Neutrophil (primary cell): ENCODE data around the gene NOXO1.
A peak's percentile ranks its signal among the peaks of the same experiment; 100 is the strongest.

ENCODE experiments used
- H3K27ac ChIP-seq: fragments of 200-600 bp; sonication (generic); 2 replicates; pipeline ENCODE4 v1.5.1; 2016; ENCODE audit warnings: mild to moderate bottlenecking, moderate library complexity
- H3K27me3 ChIP-seq: fragments of 200-600 bp; sonication (generic); 2 replicates; pipeline ENCODE4 v1.6.0; 2016; ENCODE audit warnings: mild to moderate bottlenecking
- H3K36me3 ChIP-seq: fragments of 200-600 bp; sonication (generic); 2 replicates; pipeline ENCODE4 v1.5.1; 2017
- H3K4me1 ChIP-seq, 2 experiments: fragments of 200-600 bp in 1 of 2; sonication (generic) in 1 of 2; 1 replicate in 1 of 2; 2 replicates in 1 of 2; pipeline versions ENCODE4 v1.5.1 to v1.6.1; 2013 to 2016; ENCODE audit warnings: low read depth in 1 of 2, low read length in 1 of 2, mild to moderate bottlenecking in 1 of 2, moderate library complexity in 1 of 2; ENCODE audit not compliant: control insufficient read depth in 1 of 2, insufficient read depth in 1 of 2
- H3K4me3 ChIP-seq, 2 experiments: fragments of 200-600 bp in 1 of 2; sonication (generic) in 1 of 2; 1 replicate in 1 of 2; 2 replicates in 1 of 2; pipeline ENCODE4 v1.5.1; 2013 to 2016; ENCODE audit warnings: low read depth in 1 of 2, low read length in 1 of 2, mild to moderate bottlenecking in 1 of 2, moderate library complexity in 1 of 2
- H3K9me3 ChIP-seq: fragments of 200-600 bp; sonication (generic); 2 replicates; pipeline ENCODE4 v1.5.1; 2016
- TF ChIP-seq, protein P1 (sequence below): fragments of 200-600 bp; sonication (generic); IDR thresholded peaks from 2 replicates; pipeline ENCODE4 v1.5.1; 2016; ENCODE audit warnings: antibody characterized with exemption

NOXO1 gene

GRCh38 chr16:1936945-1937479 lies 44.3 kb downstream of the NOXO1 start:
- Histone ChIP-seq H3K36me3 (peaks cover 72% of the 10 kb centered on the region), H3K9me3 (no peaks in the 10 kb centered on the region), H3K27ac (peak overlapping the region; percentile 99), H3K27me3 (no peaks in the 10 kb centered on the region), H3K4me3 (peak overlapping the region; percentile 75 to 96), H3K4me1 (peaks cover 96 to 98% of the 10 kb centered on the region in 2 experiments)
- TF ChIP-seq, protein P1, sequence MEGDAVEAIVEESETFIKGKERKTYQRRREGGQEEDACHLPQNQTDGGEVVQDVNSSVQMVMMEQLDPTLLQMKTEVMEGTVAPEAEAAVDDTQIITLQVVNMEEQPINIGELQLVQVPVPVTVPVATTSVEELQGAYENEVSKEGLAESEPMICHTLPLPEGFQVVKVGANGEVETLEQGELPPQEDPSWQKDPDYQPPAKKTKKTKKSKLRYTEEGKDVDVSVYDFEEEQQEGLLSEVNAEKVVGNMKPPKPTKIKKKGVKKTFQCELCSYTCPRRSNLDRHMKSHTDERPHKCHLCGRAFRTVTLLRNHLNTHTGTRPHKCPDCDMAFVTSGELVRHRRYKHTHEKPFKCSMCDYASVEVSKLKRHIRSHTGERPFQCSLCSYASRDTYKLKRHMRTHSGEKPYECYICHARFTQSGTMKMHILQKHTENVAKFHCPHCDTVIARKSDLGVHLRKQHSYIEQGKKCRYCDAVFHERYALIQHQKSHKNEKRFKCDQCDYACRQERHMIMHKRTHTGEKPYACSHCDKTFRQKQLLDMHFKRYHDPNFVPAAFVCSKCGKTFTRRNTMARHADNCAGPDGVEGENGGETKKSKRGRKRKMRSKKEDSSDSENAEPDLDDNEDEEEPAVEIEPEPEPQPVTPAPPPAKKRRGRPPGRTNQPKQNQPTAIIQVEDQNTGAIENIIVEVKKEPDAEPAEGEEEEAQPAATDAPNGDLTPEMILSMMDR = no peak

GRCh38 chr16:1933097-1933661 lies 48.1 kb downstream of the NOXO1 start:
- H3K4me3 ChIP-seq = no peak overlapping the region
- TF ChIP-seq, protein P1 = no peak
- H3K27me3 ChIP-seq = no peaks in the 10 kb centered on the region
- peaks cover 85 to 92% of the 10 kb centered on the region in 2 experiments for H3K4me1 ChIP-seq
- no peaks in the 10 kb centered on the region for H3K9me3 ChIP-seq
- peaks cover 36% of the 10 kb centered on the region for H3K36me3 ChIP-seq
- H3K27ac ChIP-seq = peak overlapping the region; percentile 93

GRCh38 chr16:1932050-1933028 lies 48.9 kb downstream of the NOXO1 start:
- H3K4me3 ChIP-seq = no peak overlapping the region
- H3K9me3 ChIP-seq = no peaks in the 10 kb centered on the region
- H3K36me3 ChIP-seq = peaks cover 28% of the 10 kb centered on the region
- H3K4me1 ChIP-seq = peaks cover 77 to 83% of the 10 kb centered on the region in 2 experiments
- H3K27me3 ChIP-seq = no peaks in the 10 kb centered on the region
- TF ChIP-seq, protein P1 = no peak
- peak overlapping the region; percentile 93 for H3K27ac ChIP-seq

GRCh38 chr16:1930338-1930720 lies 50.9 kb downstream of the NOXO1 start:
- H3K27ac ChIP-seq = peak overlapping the region; percentile 93
- TF ChIP-seq, protein P1 = no peak
- peaks cover 9% of the 10 kb centered on the region for H3K36me3 ChIP-seq
- H3K9me3 ChIP-seq = no peaks in the 10 kb centered on the region
- no peaks in the 10 kb centered on the region for H3K27me3 ChIP-seq
- peak overlapping the region; percentile 65 to 89 for H3K4me3 ChIP-seq
- H3K4me1 ChIP-seq = peaks cover 58 to 63% of the 10 kb centered on the region in 2 experiments

- Histone ChIP-seq H3K4me1 (peaks cover 52 to 58% of the 10 kb centered on the region in 2 experiments), H3K4me3 (peak overlapping the region; percentile 65 to 89), H3K27me3 (peaks cover 3% of the 10 kb centered on the region), H3K27ac (peak overlapping the region; percentile 93), H3K36me3 (peaks cover 3% of the 10 kb centered on the region), H3K9me3 (no peaks in the 10 kb centered on the region)
- TF ChIP-seq, protein P1 = peak; percentile 100
Observed at GRCh38 chr16:1929578-1930337, 51.5 kb downstream of the NOXO1 start.
